Activated CD8-positive, alpha-beta memory T cell treated with anti-CD3 and anti-CD28 coated beads, Interleukin-2, amount 50 U/mL, for 4 hours (primary cell): ENCODE results near the gene ZC3H10.
"Not testable (repeated sequence)": the region's sequence is repeated elsewhere in the genome, so short reads cannot be mapped to it uniquely, and the experiment has no call there.

Experiments used
- DNase-seq: peaks from one replicate; pipeline ENCODE4 v3.0.0-alpha.2; 2020

The ZC3H10 gene

DNA sequence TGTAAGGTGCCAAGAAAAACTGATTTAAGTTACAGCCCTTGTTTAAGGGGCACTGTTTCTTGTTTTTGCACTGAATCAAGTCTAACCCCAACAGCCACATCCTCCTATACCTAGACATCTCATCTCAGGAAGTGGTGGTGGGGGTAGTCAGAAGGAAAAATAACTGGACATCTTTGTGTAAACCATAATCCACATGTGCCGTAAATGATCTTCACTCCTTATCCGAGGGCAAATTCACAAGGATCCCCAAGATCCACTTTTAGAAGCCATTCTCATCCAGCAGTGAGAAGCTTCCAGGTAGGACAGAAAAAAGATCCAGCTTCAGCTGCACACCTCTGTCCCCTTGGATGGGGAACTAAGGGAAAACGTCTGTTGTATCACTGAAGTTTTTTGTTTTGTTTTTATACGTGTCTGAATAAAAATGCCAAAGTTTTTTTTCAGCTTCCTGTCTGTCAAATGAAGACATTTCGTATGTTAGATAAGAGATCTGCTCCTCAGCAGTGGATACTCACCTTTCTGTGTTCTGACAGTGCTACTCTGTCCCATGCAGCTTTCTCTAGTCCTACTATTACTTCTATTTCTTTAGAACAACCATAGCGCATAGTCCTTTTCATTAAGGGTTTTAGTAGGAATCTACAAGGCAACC, 14.9 kb upstream of the ZC3H10 start:
- no peak for DNase-seq

GRCh38 chr12:56103823-56104108, 14.3 kb upstream of the ZC3H10 start:
- no peak for DNase-seq

GRCh38 chr12:56104109-56104814, 13.8 kb upstream of the ZC3H10 start, which contains the start of gene PA2G4:
TSS of gene PA2G4 (plus strand) at chr12:56104559. CDS start at chr12:56104738, 179 bp downstream.
- DNase-seq = peak; percentile 94

GRCh38 chr12:56104815-56105608, 13.1 kb upstream of the ZC3H10 start:
- DNase-seq = peak; percentile 23

DNA sequence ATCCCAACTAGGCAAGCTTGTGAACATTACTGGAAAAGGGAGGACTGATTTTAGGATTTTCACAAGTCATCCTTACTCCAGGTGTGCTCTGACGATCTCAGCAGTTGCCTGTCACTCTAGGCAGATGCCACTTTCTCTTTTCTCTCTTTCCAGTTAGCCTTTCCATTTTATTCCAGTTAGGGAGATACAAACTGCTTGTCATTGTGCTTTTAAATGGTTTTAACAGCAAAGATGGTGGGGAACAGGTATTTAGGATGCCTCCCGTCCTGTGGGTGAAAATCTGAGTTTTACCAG, 12.5 kb upstream of the ZC3H10 start:
- no peak for DNase-seq

- no peak for DNase-seq
Observed at GRCh38 chr12:56107242-56107641, 10.8 kb upstream of the ZC3H10 start.

GRCh38 chr12:56110571-56110970, 7.5 kb upstream of the ZC3H10 start:
- DNase-seq = no peak

GRCh38 chr12:56114084-56114483, 4.0 kb upstream of the ZC3H10 start:
- DNase-seq = no peak

DNA sequence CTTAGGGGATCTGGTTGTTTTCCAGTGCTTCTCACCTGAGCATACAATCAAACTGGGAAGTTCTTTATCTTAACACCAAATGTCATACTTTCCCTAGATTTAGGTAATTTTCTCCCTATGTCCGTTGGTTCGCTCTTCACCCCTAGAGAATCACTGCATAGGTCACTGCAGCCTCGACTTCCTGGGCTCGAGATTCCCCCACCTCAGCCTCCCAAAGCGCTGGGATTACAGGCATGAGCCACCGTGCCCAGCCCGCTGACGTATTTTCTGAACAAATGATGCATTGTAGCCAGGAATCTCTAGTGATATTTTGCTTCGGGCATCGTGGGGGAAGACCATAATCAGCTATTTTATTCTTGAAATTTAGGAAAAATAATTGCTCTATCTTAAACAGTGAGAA, 2.7 kb upstream of the ZC3H10 start:
- DNase-seq = no peak

DNA sequence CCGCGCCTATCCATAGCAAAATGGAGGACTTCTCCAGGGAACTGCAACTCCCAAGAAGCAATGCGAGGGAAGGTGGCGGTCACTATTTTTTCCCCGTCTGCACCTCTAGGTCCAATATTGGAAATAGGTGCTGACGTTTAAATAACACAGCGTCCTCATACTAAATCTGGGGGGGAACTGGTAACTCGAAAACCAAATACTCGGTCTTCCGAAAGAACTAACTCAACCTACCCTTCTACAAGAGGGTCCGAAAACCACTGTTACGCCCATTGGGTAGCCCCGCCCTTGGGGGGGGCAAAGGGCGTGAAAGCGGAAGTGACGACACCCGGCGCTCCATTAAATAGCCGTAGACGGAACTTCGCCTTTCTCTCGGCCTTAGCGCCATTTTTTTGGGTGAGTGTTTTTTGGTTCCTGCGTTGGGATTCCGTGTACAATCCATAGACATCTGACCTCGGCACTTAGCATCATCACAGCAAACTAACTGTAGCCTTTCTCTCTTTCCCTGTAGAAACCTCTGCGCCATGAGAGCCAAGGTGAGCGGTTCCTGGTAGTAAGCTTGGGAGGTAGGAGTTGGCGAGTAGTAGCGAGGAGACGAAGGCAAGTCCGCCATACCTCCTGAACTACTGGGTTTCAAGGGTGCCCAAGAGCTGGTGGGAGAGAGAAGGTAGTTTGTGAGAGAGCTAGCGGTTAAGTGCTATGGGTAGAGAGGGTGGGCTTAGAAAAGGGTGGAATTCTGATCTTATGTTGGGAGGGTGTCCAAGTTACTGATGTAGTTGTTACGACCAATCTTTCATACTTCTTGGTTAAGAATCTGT, 1.6 kb upstream of the ZC3H10 start, which contains the start of gene RPL41:
Gene RPL41, plus strand, starts transcription at position 367 of the 815 bp plus-strand sequence.
- peak; percentile 95 for DNase-seq

DNA sequence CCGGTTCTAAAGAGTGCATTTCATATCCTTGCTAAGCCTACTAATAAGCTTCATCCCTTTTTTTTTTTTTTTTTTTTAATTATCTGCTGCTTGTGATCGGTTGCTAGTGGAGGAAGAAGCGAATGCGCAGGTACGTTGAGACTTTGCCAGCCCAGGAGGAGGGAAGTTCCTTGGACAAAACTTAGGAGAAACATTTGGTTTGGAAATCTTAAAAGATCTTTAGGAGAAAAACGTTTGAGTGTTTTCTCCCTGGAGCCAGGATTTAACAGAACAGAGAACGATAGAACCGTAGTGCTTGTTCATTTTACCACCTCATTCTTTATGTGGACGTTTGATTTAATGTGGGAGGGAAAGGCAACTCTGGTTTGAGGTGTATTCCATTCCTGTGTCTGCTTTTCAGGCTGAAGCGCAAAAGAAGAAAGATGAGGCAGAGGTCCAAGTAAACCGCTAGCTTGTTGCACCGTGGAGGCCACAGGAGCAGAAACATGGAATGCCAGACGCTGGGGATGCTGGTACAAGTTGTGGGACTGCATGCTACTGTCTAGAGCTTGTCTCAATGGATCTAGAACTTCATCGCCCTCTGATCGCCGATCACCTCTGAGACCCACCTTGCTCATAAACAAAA, 872 bp upstream of the ZC3H10 start:
- DNase-seq = not testable (repeated sequence)

DNA sequence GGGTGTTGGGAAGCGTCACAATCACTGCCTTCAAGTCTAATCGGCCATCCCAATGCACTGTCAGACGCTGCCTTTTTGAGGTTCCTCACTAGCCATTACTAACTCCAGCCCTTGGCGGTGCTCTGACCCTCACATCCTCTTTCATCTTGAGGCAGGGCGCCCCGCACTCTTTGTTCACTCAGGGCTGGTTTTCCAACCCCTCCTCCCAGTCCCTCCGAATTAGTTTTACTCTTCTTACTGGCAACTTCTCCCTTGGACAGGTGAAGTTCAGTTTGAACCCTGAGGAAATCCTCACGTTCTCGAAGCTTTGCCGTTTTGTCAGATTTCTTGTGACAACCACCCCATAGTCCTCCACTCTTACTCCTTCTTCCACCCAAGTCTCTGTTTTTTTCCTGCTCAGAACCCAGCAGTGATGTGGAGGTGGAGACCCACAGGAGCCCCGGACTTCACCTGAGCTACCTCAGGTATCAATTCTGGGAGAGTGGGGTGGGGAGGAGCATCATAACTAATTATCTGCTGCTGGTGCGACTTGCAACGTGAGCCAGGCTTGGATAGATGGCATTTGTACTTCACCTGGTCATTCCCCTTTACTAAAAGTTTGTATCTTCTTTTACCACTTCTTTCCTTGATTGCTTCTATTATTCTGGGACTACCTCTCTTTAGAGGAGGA, 757 bp downstream of the ZC3H10 start:
- DNase-seq = no peak

- peak; percentile 61 for DNase-seq
Observed at GRCh38 chr12:56119361-56119796, 1.3 kb downstream of the ZC3H10 start.

DNA sequence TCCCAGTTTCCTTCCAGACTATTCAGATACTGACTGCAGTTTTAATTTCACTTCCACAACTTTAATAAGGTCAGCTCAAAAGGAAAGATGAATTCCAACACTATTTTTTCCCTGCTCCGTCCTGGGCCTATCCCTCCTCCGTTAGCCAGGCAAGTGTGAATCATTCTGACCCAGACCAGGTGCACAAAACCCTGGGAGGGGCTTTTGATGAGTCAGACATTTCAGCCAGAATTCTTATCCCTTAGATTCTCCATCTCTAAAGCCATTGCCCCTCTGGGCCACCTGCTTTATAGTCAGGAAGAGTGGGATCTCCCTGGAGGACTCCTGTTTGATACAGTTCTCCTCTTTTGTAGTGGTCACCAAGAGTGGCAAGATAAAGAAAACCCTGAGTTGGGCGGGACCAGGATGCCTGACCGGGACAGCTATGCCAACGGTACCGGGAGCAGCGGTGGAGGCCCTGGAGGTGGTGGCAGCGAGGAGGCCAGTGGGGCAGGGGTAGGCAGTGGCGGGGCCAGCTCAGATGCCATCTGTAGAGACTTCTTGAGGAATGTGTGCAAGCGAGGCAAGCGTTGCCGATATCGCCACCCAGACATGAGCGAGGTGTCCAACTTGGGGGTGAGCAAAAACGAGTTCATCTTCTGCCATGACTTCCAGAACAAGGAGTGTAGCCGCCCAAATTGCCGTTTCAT, 2.2 kb downstream of the ZC3H10 start:
- DNase-seq = no peak

GRCh38 chr12:56121204-56121870, 3.3 kb downstream of the ZC3H10 start:
- DNase-seq = no peak

DNA sequence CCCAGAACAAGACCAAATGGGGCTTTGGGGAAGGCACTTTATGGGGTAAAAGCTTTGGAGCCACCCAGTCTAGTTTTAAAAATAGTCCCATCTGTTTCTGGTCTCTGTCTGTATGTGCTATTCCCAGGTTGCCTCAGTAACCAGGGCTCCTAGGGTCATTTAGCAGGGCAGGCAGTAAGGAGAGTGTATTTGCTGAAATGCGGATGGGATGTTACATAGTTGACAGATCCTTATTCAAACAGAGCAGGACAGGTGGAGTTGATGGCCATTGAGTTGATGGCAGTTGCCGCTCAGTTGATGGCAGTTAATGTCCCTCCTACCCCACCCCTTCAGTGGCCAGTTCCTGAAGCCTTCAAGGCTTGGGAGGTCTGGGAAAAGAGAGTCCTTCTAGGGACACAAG, 4.6 kb downstream of the ZC3H10 start:
- no peak for DNase-seq

- no peak for DNase-seq
Observed at GRCh38 chr12:56124133-56124532, 6.1 kb downstream of the ZC3H10 start.

DNA sequence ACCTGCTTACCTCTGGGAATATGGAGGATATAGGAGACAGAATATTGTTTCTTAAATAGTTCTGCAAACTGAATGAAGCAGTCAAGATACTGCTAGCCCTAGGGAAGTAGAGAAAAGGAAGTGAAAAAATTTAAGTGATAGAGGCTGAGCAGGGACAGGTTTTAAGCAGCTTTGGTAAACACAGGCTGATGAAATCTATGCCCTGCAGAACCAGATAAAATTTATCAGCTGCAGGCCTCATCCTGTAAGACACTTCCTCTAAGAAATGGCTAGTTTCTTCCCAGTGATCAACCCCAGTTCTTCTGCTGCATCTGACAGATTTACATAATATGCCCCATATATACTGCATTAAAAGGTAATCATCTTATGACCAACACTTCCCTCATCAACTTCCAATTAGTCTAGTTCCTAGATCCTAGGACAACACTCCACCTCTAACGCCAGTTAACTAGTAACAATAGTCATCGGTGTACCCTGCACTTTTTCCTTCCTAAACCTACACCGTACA, 8.7 kb downstream of the ZC3H10 start:
- no peak for DNase-seq

- DNase-seq = no peak
Observed at GRCh38 chr12:56127485-56127887, 9.4 kb downstream of the ZC3H10 start.

GRCh38 chr12:56127888-56128669, 10.0 kb downstream of the ZC3H10 start, which contains the start of gene ESYT1:
TSS of gene ESYT1 (plus strand) at chr12:56128267. CDS start at chr12:56128320, 53 bp downstream.
- peak; percentile 94 for DNase-seq
